Left kidney (tissue), 2 donors: Measurements from ENCODE around the gene AQP1. TPM values are rescaled to one million over a fixed set of nuclear protein-coding genes. Genes with fewer than 3 reads are reported as not detected.

Source experiments
- DNase-seq: peaks from one replicate; pipeline ENCODE4 v3.0.0-alpha.2; 2013
- polyA plus RNA-seq: library from polyadenylated mRNA; unstranded; fragments of 120-200 nt; gene quantifications from one replicate; pipeline ENCODE4 v1.2.1, GENCODE V29; 2013; ENCODE audit not compliant: insufficient read length

The AQP1 gene
- polyA plus RNA-seq, 1 donor, result 184 TPM

DNA sequence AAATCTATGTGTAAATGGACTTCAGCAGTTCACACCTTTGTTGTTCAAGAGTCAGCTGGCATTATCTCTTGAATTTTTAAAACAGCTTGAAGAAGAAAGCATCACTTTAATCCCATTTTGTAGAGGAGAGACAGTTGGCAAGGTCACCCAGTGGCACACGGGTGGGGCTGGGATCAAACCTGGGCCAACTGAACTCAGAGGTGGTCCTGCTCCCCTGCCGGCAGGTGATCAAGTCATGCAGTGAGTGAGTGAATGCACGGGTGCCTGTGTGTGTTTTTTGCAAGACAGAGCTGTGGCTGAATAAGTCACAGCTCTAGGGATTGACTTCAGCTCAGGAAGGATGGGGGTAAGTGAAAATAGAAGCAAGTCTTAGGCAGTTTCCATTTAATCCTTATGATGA is 61.6 kb downstream of the AQP1 start:
- DNase-seq, result no peak

GRCh38 chr7:30973791-30974604 is 62.3 kb downstream of the AQP1 start:
- no peak for DNase-seq

DNA sequence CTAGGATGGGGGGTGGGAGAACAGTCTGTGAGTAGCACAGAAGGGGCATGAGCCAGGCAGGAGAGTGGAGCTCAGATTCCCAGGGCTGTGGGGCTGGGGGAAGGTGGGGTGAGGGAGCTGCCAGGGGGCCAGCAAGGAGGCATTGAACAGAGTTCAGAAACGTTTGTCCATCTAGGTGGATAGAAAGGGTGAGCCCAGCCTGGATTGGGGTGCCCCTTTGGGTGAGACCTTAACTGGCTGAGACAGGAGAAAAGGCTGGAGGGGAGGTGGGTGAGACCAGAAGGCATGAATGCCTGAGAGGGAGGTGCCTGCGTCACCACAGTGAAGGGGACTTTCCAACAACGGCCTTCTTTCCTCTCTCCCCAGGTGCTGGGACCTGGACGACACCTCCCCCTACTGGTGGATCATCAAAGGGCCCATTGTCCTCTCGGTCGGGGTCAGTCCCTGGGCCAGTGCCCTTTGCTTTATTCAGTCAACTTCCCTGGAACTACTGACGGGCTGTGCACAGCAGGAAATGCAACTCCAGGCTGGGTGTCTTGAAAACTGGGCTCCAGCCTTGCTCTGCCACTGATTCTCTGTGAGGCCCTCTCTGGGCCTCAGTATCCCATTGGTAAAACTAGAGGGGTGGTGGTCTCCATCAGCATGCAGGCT is 63.1 kb downstream of the AQP1 start:
- peak; percentile 43 for DNase-seq

Other genes starting within 250 kb of the AQP1 start
- gene CRHR2, start 229.4 kb upstream of the AQP1 start, polyA plus RNA-seq, result 0.07 TPM
- 1.1 TPM for gene INMT, start 159.7 kb upstream of the AQP1 start, polyA plus RNA-seq
- 12.2 TPM for gene MINDY4, start 140.4 kb upstream of the AQP1 start, polyA plus RNA-seq
- gene GHRHR, start 52.1 kb downstream of the AQP1 start, polyA plus RNA-seq, result 0.33 TPM
- 0.75 TPM for gene ADCYAP1R1, start 140.5 kb downstream of the AQP1 start, polyA plus RNA-seq